Keratinocyte (primary cell): Measurements from ENCODE around the gene CHRNA5. TPM values are rescaled to one million over a fixed set of nuclear protein-coding genes. Genes with fewer than 3 reads are reported as not detected.

Source experiments
- DNase-seq: peaks from one replicate; pipeline ENCODE4 v3.0.0-alpha.2; 2011; ENCODE audit warnings: low read depth, missing footprints, low spot score
- FAIRE-seq: peaks from 2 replicates; lab custom pipeline; 2011; peaks lifted over from hg19 to GRCh38; lab: Jason Lieb, UNC
- H2AFZ ChIP-seq: 2 replicates; pipeline ENCODE4 v1.6.0; 2012; ENCODE audit warnings: low read length, control low read depth, inconsistent platforms; ENCODE audit not compliant: control insufficient read depth
- H3K27ac ChIP-seq: 2 replicates; pipeline ENCODE4 v1.5.1; 2011; ENCODE audit warnings: low read length; ENCODE audit not compliant: control insufficient read depth, insufficient read depth
- H3K27me3 ChIP-seq: 3 replicates; pipeline ENCODE4 v1.6.0; 2011; ENCODE audit warnings: low read length; ENCODE audit not compliant: control insufficient read depth, insufficient read depth; ENCODE audit errors: extremely low read depth
- H3K36me3 ChIP-seq, 2 experiments: 2 replicates in 1 of 2; 3 replicates in 1 of 2; pipeline ENCODE4 v1.5.1; 2011; ENCODE audit warnings: low read length in 2 of 2, mild to moderate bottlenecking in 1 of 2; ENCODE audit not compliant: control insufficient read depth in 2 of 2, insufficient read depth in 2 of 2; ENCODE audit errors: extremely low read depth in 1 of 2
- H3K4me1 ChIP-seq: 3 replicates; pipeline ENCODE4 v1.5.1; 2011; ENCODE audit warnings: low read length; ENCODE audit not compliant: control insufficient read depth, insufficient read depth; ENCODE audit errors: extremely low read depth
- H3K4me2 ChIP-seq: 3 replicates; pipeline ENCODE4 v1.6.0; 2011; ENCODE audit warnings: low read depth, low read length; ENCODE audit not compliant: control insufficient read depth, insufficient read depth; ENCODE audit errors: extremely low read depth
- H3K4me3 ChIP-seq, 3 experiments: fragments of 200-600 bp in 1 of 3; sonication (generic) in 1 of 3; 2 replicates in 2 of 3; 3 replicates in 1 of 3; pipeline ENCODE4 v1.5.1; 2011 to 2016; ENCODE audit warnings: low read length in 3 of 3, mild to moderate bottlenecking in 3 of 3, control low read depth in 2 of 3, inconsistent platforms in 1 of 3, low read depth in 1 of 3, mixed read lengths in 1 of 3, mixed run types in 1 of 3, moderate library complexity in 1 of 3; ENCODE audit not compliant: control insufficient read depth in 2 of 3, insufficient read depth in 2 of 3; ENCODE audit errors: extremely low read depth in 1 of 3
- H3K79me2 ChIP-seq: 2 replicates; pipeline ENCODE4 v1.6.0; 2012; ENCODE audit warnings: low read length; ENCODE audit not compliant: control insufficient read depth, insufficient read depth
- H3K9ac ChIP-seq: 3 replicates; pipeline ENCODE4 v1.6.0; 2011; ENCODE audit warnings: low read length; ENCODE audit not compliant: control insufficient read depth, insufficient read depth; ENCODE audit errors: extremely low read depth
- H3K9me1 ChIP-seq: 3 replicates; pipeline ENCODE4 v1.6.0; 2011; ENCODE audit warnings: low read length; ENCODE audit not compliant: control insufficient read depth, insufficient read depth; ENCODE audit errors: extremely low read depth
- H3K9me3 ChIP-seq: 2 replicates; pipeline ENCODE4 v1.5.1; 2012; ENCODE audit warnings: low read depth, low read length; ENCODE audit not compliant: control insufficient read depth
- H4K20me1 ChIP-seq: 3 replicates; pipeline ENCODE4 v1.6.0; 2011; ENCODE audit warnings: low read length; ENCODE audit not compliant: control insufficient read depth, insufficient read depth; ENCODE audit errors: extremely low read depth
- CTCF ChIP-seq, 3 experiments: IDR thresholded peaks in 1 of 3; conservative IDR thresholded peaks in 1 of 3; optimal IDR thresholded peaks in 1 of 3; 2 replicates in 2 of 3; 3 replicates in 1 of 3; pipeline versions ENCODE3 to v1.5.1; 2011; ENCODE audit warnings: low read length in 3 of 3, mild to moderate bottlenecking in 3 of 3, moderate library complexity in 2 of 3, control low read depth in 1 of 3, inconsistent platforms in 1 of 3; ENCODE audit not compliant: insufficient read depth in 2 of 3; ENCODE audit errors: extremely low read depth in 1 of 3
- EZH2 ChIP-seq: IDR thresholded peaks from one replicate; pipeline ENCODE4 v1.6.1; 2012; ENCODE audit warnings: inconsistent platforms, mild to moderate bottlenecking, low read length, moderate library complexity
- dilution Hi-C: fragments of 300-500 bp; cut with MboI; formaldehyde crosslinking; loops from one replicate; pipeline ENCODE4 v1.7.0; 2020; ENCODE audit warnings: low sequenced_read_pairs; ENCODE audit not compliant: extremely low pct_ligation_motif_present
- polyA plus RNA-seq, 5 experiments: library from polyadenylated mRNA; depleted of rRNA in 3 of 5; stranded (reverse) in 3 of 5; stranded (forward) in 1 of 5; unstranded in 1 of 5; fragments of >200 nt; gene quantifications; 1 replicate in 1 of 5; 2 replicates in 3 of 5; 3 replicates in 1 of 5; pipeline versions ENCODE4 v1.2.1 to v1.2.3, GENCODE V29; 2011 to 2012; ENCODE audit warnings: missing spikeins in 2 of 5, low read depth in 1 of 5, low replicate concordance in 1 of 5

Gene CHRNA5
- polyA plus RNA-seq, 1 donor (not counting 4 experiments of a cell fraction or from before 2014, with no cell fraction given), result 10.0 TPM

- peaks cover 38% of the 10 kb centered on the region for H3K27me3 ChIP-seq
- H3K4me3 ChIP-seq, result no peak overlapping the region
- no peaks in the 10 kb centered on the region for H3K9me1 ChIP-seq
- no peak overlapping the region for H2AFZ ChIP-seq
- TF ChIP-seq CTCF (optimal IDR thresholded peaks at IDR 0.05 in 1 of 3, IDR thresholded peaks at IDR 0.05 in 1 of 3, conservative IDR thresholded peaks at IDR 0.05 in 1 of 3; ENCODE audit: extremely low read depth in 1 of 3, insufficient read depth in 2 of 3, low read length in 3 of 3), result no peak
- H3K36me3 ChIP-seq, result no peaks in the 10 kb centered on the region
- H4K20me1 ChIP-seq, result no peaks in the 10 kb centered on the region
- H3K79me2 ChIP-seq, result no peaks in the 10 kb centered on the region
- H3K9me3 ChIP-seq, result no peaks in the 10 kb centered on the region
- FAIRE-seq, result no peak
- dilution Hi-C loops, result no loop called here
- no peak overlapping the region for H3K27ac ChIP-seq
- H3K4me1 ChIP-seq, result no peaks in the 10 kb centered on the region
- DNase-seq, result no peak
- H3K9ac ChIP-seq, result no peak overlapping the region
- no peak overlapping the region for H3K4me2 ChIP-seq
Measured at GRCh38 chr15:78619022-78619950, 54.0 kb downstream of the CHRNA5 start.

GRCh38 chr15:78620021-78620526 lies 54.8 kb downstream of the CHRNA5 start:
- Histone ChIP-seq H3K9me1 (no peaks in the 10 kb centered on the region), H3K27me3 (peaks cover 38% of the 10 kb centered on the region), H3K4me1 (no peaks in the 10 kb centered on the region), H3K4me3 (peak overlapping the region in 2 of 3 experiments; percentile 45 to 53), H2AFZ (no peak overlapping the region), H3K9ac (no peak overlapping the region), H3K79me2 (no peaks in the 10 kb centered on the region), H4K20me1 (no peaks in the 10 kb centered on the region), H3K4me2 (peak overlapping the region; percentile 62), H3K9me3 (no peaks in the 10 kb centered on the region), H3K27ac (no peak overlapping the region), H3K36me3 (no peaks in the 10 kb centered on the region)
- dilution Hi-C loops, result no loop called here
- no peak for FAIRE-seq
- peak in 1 of 3 experiments; percentile 22 for TF ChIP-seq CTCF (optimal IDR thresholded peaks at IDR 0.05 in 1 of 3, IDR thresholded peaks at IDR 0.05 in 1 of 3, conservative IDR thresholded peaks at IDR 0.05 in 1 of 3; ENCODE audit: extremely low read depth in 1 of 3, insufficient read depth in 2 of 3, low read length in 3 of 3)
- TF ChIP-seq EZH2, result peak; percentile 78
- DNase-seq, result no peak
